Posterior vena cava (tissue), 2 donors: ENCODE results near the gene FGR. TPM values are rescaled to one million over a fixed set of nuclear protein-coding genes. Genes with fewer than 3 reads are reported as not detected.

Experiments
- DNase-seq: peaks from one replicate; pipeline ENCODE4 v3.0.0-alpha.2; 2020; ENCODE audit warnings: low spot score
- intact Hi-C, 2 donors: fragments of 100-400 bp; cut with DNase I; formaldehyde crosslinking; loops; one replicate each; pipeline versions ENCODE4 v1.14.1 to v1.14.2; 2022 to 2023
- total RNA-seq, 2 donors: library from RNA; stranded (reverse); fragmentation: NEBNext Ultra II Directional; extraction: Animal tissue kit (Norgen Biotek cat#: 25700); gene quantifications; one replicate each; pipeline ENCODE4 v1.2.1, GENCODE V29; 2021
- donor health status: DM: yes; HTN: yes; CAD: no.
- donor health status: DM: yes; HTN: yes; CAD: no.

The FGR gene
- total RNA-seq, 2 donors from 2014 or later: 21.9 to 22.5 TPM

- peak; percentile 91 for DNase-seq
- intact Hi-C loops: loop anchor here (1.0 to 10.0 kb wide), 4 partner anchors 20 to 268 kb away; partner anchors contain the start of gene GPR3 (in 2 of the 2)
Observed at GRCh38 chr1:27662707-27663393, 27.9 kb upstream of the FGR start.

GRCh38 chr1:27662261-27662660 lies 27.3 kb upstream of the FGR start:
- no peak for DNase-seq
- intact Hi-C loops: loop anchor here (2.0 to 10.0 kb wide), 3 partner anchors 53 to 267 kb away; partner anchors contain the start of gene GPR3 (in 2 of the 2)

- intact Hi-C loops: loop anchor here (2.0 to 10.0 kb wide), 3 partner anchors 53 to 267 kb away; partner anchors contain the start of gene GPR3 (in 2 of the 2)
- DNase-seq: no peak
Observed at GRCh38 chr1:27661412-27662075, 26.6 kb upstream of the FGR start.

GRCh38 chr1:27660300-27660835 lies 25.4 kb upstream of the FGR start:
- intact Hi-C loops: loop anchor here (5.0 to 10.0 kb wide), 2 partner anchors 53 to 266 kb away; partner anchors contain the start of gene GPR3 (in 2 of the 2)

GRCh38 chr1:27659497-27660299 lies 24.7 kb upstream of the FGR start:
- intact Hi-C loops: loop anchor here (5.0 to 10.0 kb wide), 2 partner anchors 52 to 265 kb away; partner anchors contain the start of gene GPR3 (in 2 of the 2)
- peak; percentile 98 for DNase-seq

More at GRCh38 chr1:27660300-27660835, 25.4 kb upstream of the FGR start:
- no peak for DNase-seq

- peak; percentile 85 for DNase-seq
- intact Hi-C loops: no loop called here
Observed at GRCh38 chr1:27658951-27659496, 24.0 kb upstream of the FGR start.

- intact Hi-C loops: no loop called here
Observed at GRCh38 chr1:27656157-27656893, 21.3 kb upstream of the FGR start.

GRCh38 chr1:27655151-27655937 lies 20.4 kb upstream of the FGR start:
- DNase-seq: no peak

More at GRCh38 chr1:27656157-27656893, 21.3 kb upstream of the FGR start:
- peak; percentile 92 for DNase-seq

GRCh38 chr1:27652111-27652864 lies 17.3 kb upstream of the FGR start:
- intact Hi-C loops: no loop called here
- DNase-seq: no peak

More at GRCh38 chr1:27655151-27655937, 20.4 kb upstream of the FGR start:
- intact Hi-C loops: no loop called here

- DNase-seq: no peak
- intact Hi-C loops: no loop called here
Observed at GRCh38 chr1:27650539-27651175, 15.7 kb upstream of the FGR start.

GRCh38 chr1:27650171-27650538 lies 15.2 kb upstream of the FGR start:
- DNase-seq: no peak
- intact Hi-C loops: no loop called here

GRCh38 chr1:27649306-27649635 lies 14.3 kb upstream of the FGR start:
- no peak for DNase-seq
- intact Hi-C loops: loop anchor here in 1 of 2 donors (5.0 kb wide), 1 partner anchor 37 kb away; no protein-coding TSS in a partner anchor

GRCh38 chr1:27648602-27649305 lies 13.8 kb upstream of the FGR start:
- no peak for DNase-seq
- intact Hi-C loops: loop anchor here in 1 of 2 donors (5.0 kb wide), 1 partner anchor 36 kb away; no protein-coding TSS in a partner anchor

- intact Hi-C loops: loop anchor here in 1 of 2 donors (5.0 kb wide), 1 partner anchor 35 kb away; no protein-coding TSS in a partner anchor
- no peak for DNase-seq
Observed at GRCh38 chr1:27647328-27647727, 12.3 kb upstream of the FGR start.

GRCh38 chr1:27646676-27647075 lies 11.7 kb upstream of the FGR start:
- intact Hi-C loops: loop anchor here in 1 of 2 donors (5.0 kb wide), 1 partner anchor 34 kb away; no protein-coding TSS in a partner anchor
- no peak for DNase-seq

- DNase-seq: no peak
- intact Hi-C loops: loop anchor here in 1 of 2 donors (5.0 kb wide), 1 partner anchor 33 kb away; no protein-coding TSS in a partner anchor
Observed at GRCh38 chr1:27645071-27645415, 10.1 kb upstream of the FGR start.
